HL-60 (cell line): ENCODE measurements around the gene PC.

Experiments
- CTCF ChIP-seq: IDR thresholded peaks from one replicate; pipeline ENCODE4 v1.5.1; 2011; ENCODE audit warnings: low read length, control low read depth, inconsistent platforms; ENCODE audit not compliant: insufficient read depth
- POLR2AphosphoS5 ChIP-seq: IDR thresholded peaks from 2 replicates; pipeline ENCODE4 v1.6.1; 2012; ENCODE audit warnings: low read depth

GRCh38 chr11:66845143-66845875 lies 112.9 kb downstream of the PC start:
- TF ChIP-seq CTCF (no peak), POLR2AphosphoS5 (no peak)
